ENCODE data around the gene ODR4.

Gene ODR4

GRCh38 chr1:186426118-186426517 lies 50.5 kb downstream of the ODR4 start:
- no peaks in the 10 kb centered on the region for H3K36me3 ChIP-seq (ENCODE audit: insufficient read depth, low read length)
- H3K9me3 ChIP-seq (ENCODE audit: insufficient read depth, low read depth, low read length) = no peaks in the 10 kb centered on the region
- no peak overlapping the region for H3K9ac ChIP-seq (ENCODE audit: low read depth, low read length, poor library complexity, severe bottlenecking)
- no peaks in the 10 kb centered on the region for H3K79me2 ChIP-seq (ENCODE audit: insufficient read depth, low read length)
- H3K4me3 ChIP-seq (ENCODE audit: low read length, poor library complexity, severe bottlenecking) = no peak overlapping the region
- no peaks in the 10 kb centered on the region for H3K27me3 ChIP-seq (ENCODE audit: insufficient read depth, low read length, poor library complexity, severe bottlenecking)
- H4K20me1 ChIP-seq (ENCODE audit: insufficient read depth, low read length, poor library complexity, severe bottlenecking) = no peaks in the 10 kb centered on the region
- H3K4me2 ChIP-seq (ENCODE audit: low read depth, low read length, poor library complexity, severe bottlenecking) = no peak overlapping the region
- H3K9me2 ChIP-seq (replicated peaks; ENCODE audit: low read depth, low read length) = no peaks in the 10 kb centered on the region
- TF ChIP-seq EZH2phosphoT487 (IDR thresholded peaks at IDR 0.05; ENCODE audit: borderline replicate concordance) (no peak), CTCF (conservative IDR thresholded peaks at IDR 0.05; ENCODE audit: low read length) (no peak)
- H2AFZ ChIP-seq (ENCODE audit: low read length) = no peak overlapping the region
- H3F3A ChIP-seq (ENCODE audit: low read depth) = no peaks in the 10 kb centered on the region
- H3K4me1 ChIP-seq (ENCODE audit: insufficient read depth, low read length, poor library complexity, severe bottlenecking) = no peaks in the 10 kb centered on the region

GRCh38 chr1:186429017-186429416 lies 53.4 kb downstream of the ODR4 start:
- Histone ChIP-seq H3K4me1 (ENCODE audit: insufficient read depth, low read length, poor library complexity, severe bottlenecking) (no peaks in the 10 kb centered on the region), H3K9me2 (replicated peaks; ENCODE audit: low read depth, low read length) (no peaks in the 10 kb centered on the region)
- no peak for TF ChIP-seq EZH2phosphoT487 (IDR thresholded peaks at IDR 0.05; ENCODE audit: borderline replicate concordance)
- TF ChIP-seq CTCF (conservative IDR thresholded peaks at IDR 0.05; ENCODE audit: low read length) = no peak

GRCh38 chr1:186435336-186435735 lies 59.7 kb downstream of the ODR4 start:
- TF ChIP-seq CTCF (conservative IDR thresholded peaks at IDR 0.05; ENCODE audit: low read length) = no peak
- no peak for TF ChIP-seq EZH2phosphoT487 (IDR thresholded peaks at IDR 0.05; ENCODE audit: borderline replicate concordance)

More at GRCh38 chr1:186429017-186429416, 53.4 kb downstream of the ODR4 start:
- H3K4me3 ChIP-seq (ENCODE audit: low read length, poor library complexity, severe bottlenecking) = no peak overlapping the region
- no peaks in the 10 kb centered on the region for H3K36me3 ChIP-seq (ENCODE audit: insufficient read depth, low read length)
- no peak overlapping the region for H3K9ac ChIP-seq (ENCODE audit: low read depth, low read length, poor library complexity, severe bottlenecking)
- H3K27me3 ChIP-seq (ENCODE audit: insufficient read depth, low read length, poor library complexity, severe bottlenecking) = no peaks in the 10 kb centered on the region
- no peaks in the 10 kb centered on the region for H3F3A ChIP-seq (ENCODE audit: low read depth)
- no peak overlapping the region for H3K4me2 ChIP-seq (ENCODE audit: low read depth, low read length, poor library complexity, severe bottlenecking)
- no peak overlapping the region for H2AFZ ChIP-seq (ENCODE audit: low read length)
- H3K9me3 ChIP-seq (ENCODE audit: insufficient read depth, low read depth, low read length) = no peaks in the 10 kb centered on the region
- H4K20me1 ChIP-seq (ENCODE audit: insufficient read depth, low read length, poor library complexity, severe bottlenecking) = no peaks in the 10 kb centered on the region
- H3K79me2 ChIP-seq (ENCODE audit: insufficient read depth, low read length) = no peaks in the 10 kb centered on the region

More at GRCh38 chr1:186435336-186435735, 59.7 kb downstream of the ODR4 start:
- H3K27me3 ChIP-seq (ENCODE audit: insufficient read depth, low read length, poor library complexity, severe bottlenecking) = no peaks in the 10 kb centered on the region
- H3K4me1 ChIP-seq (ENCODE audit: insufficient read depth, low read length, poor library complexity, severe bottlenecking) = no peaks in the 10 kb centered on the region
- H3K9ac ChIP-seq (ENCODE audit: low read depth, low read length, poor library complexity, severe bottlenecking) = no peak overlapping the region
- H3K79me2 ChIP-seq (ENCODE audit: insufficient read depth, low read length) = no peaks in the 10 kb centered on the region
- no peak overlapping the region for H3K4me3 ChIP-seq (ENCODE audit: low read length, poor library complexity, severe bottlenecking)
- H2AFZ ChIP-seq (ENCODE audit: low read length) = no peak overlapping the region
- H3K9me2 ChIP-seq (replicated peaks; ENCODE audit: low read depth, low read length) = no peaks in the 10 kb centered on the region
- no peaks in the 10 kb centered on the region for H3K36me3 ChIP-seq (ENCODE audit: insufficient read depth, low read length)
- no peaks in the 10 kb centered on the region for H3K9me3 ChIP-seq (ENCODE audit: insufficient read depth, low read depth, low read length)
- H3K4me2 ChIP-seq (ENCODE audit: low read depth, low read length, poor library complexity, severe bottlenecking) = no peak overlapping the region
- no peaks in the 10 kb centered on the region for H3F3A ChIP-seq (ENCODE audit: low read depth)
- H4K20me1 ChIP-seq (ENCODE audit: insufficient read depth, low read length, poor library complexity, severe bottlenecking) = no peaks in the 10 kb centered on the region

Measured in Loucy (cell line).